GM18502 (cell line): Measurements from ENCODE around the gene OOSP3.

Experiments used
- ATAC-seq: cut with Tn5 transposase; IDR thresholded peaks from one replicate; pipeline ENCODE4 v1.9.1; 2021; ENCODE audit warnings: mild to moderate bottlenecking; ENCODE audit not compliant: unreplicated experiment, poor library complexity

OOSP3 gene

DNA sequence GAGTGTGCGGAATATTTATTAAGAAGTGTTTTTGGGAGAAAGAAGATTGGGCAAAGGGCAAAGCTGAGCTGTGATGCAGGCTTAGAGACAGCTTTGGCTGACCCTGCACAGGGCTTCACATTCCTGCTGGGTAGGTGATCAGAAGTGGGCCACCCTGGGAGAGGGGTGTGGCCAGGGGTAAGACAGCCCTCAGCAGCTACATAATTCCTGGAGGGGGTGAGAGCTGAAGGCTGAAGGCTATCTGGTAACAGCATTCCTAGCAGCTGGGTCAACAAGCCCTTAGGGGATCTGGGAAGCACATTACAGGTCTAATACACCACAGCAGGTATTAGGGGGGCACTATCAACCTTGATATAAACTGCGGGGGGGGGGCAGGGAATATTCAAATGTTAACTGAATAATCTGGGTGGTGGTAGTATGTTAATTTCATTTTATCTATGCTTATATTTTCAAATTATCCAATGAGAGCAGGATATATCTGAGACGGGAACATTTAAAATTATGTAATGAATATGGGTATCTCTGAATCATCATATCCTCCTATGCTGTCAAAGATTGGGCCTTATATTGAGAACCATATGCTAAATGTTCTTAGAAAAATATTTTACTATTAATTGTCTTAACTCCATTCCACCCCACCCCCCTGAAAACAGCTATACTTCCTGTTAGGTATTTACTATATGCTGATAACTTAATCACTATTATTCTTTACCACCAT, 65.6 kb downstream of the OOSP3 start:
- ATAC-seq: no peak

DNA sequence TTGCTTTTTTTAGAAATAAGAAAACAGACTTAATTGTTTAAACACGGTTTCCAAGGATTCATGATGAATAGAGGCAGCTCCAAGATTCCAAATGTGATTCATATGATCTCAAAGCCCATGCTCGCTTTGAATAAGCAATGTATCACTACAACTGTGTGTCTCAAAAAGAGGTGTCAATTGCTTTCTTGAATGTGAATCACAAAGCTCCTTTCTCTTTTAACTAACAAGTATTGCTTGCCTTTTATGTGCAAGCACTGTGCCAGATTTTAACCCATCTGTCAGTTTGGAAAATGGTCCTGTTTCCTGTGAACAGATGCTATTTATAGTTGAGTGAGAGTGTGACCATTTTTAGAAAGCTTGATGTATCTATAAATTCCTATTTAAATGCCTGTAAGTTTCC, 66.1 kb downstream of the OOSP3 start:
- ATAC-seq: no peak
